DOHH2 (cell line): ENCODE results near the gene IL10RB.

Source experiments
- CTCF ChIP-seq: fragments of 200-600 bp; sonication (generic); IDR thresholded peaks from one replicate; pipeline ENCODE4 v1.5.1; 2014; ENCODE audit warnings: antibody characterized with exemption, mild to moderate bottlenecking, low read depth, low read length; ENCODE audit not compliant: poor library complexity, severe bottlenecking
- EZH2phosphoT487 ChIP-seq: fragments of 200-600 bp; sonication (generic); IDR thresholded peaks from 2 replicates; pipeline ENCODE4 v1.6.1; 2017; ENCODE audit warnings: borderline replicate concordance, mild to moderate bottlenecking, antibody characterized with exemption, low read length, moderate library complexity, mixed read lengths

- no peak for TF ChIP-seq EZH2phosphoT487
- TF ChIP-seq CTCF = no peak
Observed at GRCh38 chr21:33231526-33231925, 34.6 kb upstream of the IL10RB start.
